Endothelial cell of umbilical vein (primary cell): ENCODE measurements around the gene ZBTB20. TPM values are rescaled to one million over a fixed set of nuclear protein-coding genes. Genes with fewer than 3 reads are reported as not detected.

ENCODE experiments used
- BruUV-seq: library from RNA; stranded (reverse); fragments of 400-500 nt; replicated peaks from 2 replicates; lab custom pipeline; 2021; lab: Mats Ljungman, UMichigan
- CTCF ChIA-PET: fragments of 300-600, 350-600 bp; sonication (Branson Sonifier 250); formaldehyde crosslinking; loops from one replicate; lab custom pipeline; 2021; ENCODE audit warnings: antibody characterized with exemption, inconsistent platforms; lab: Charles Lee
- POLR2A ChIA-PET: fragments of 300-600, 350-600 bp; sonication (Branson Sonifier 250); formaldehyde crosslinking; loops from one replicate; lab custom pipeline; 2021; ENCODE audit warnings: antibody characterized with exemption, inconsistent platforms; lab: Charles Lee
- DNase-seq: peaks from one replicate; pipeline ENCODE4 v3.0.0-alpha.2; 2011; ENCODE audit warnings: low read depth, low spot score
- FAIRE-seq: peaks from 2 replicates; lab custom pipeline; 2011; peaks lifted over from hg19 to GRCh38; lab: Jason Lieb, UNC
- H2AFZ ChIP-seq: 2 replicates; pipeline ENCODE4 v1.6.0; 2012; ENCODE audit warnings: low read depth, low read length, control low read depth, inconsistent platforms
- H3K27ac ChIP-seq: 2 replicates; pipeline ENCODE4 v1.5.1; 2011; ENCODE audit warnings: low read depth, mild to moderate bottlenecking, control low read depth, low read length, moderate library complexity; ENCODE audit not compliant: insufficient read depth
- H3K27me3 ChIP-seq, 2 experiments: 2 replicates each; pipeline versions ENCODE4 v1.6.0 to v1.6.1; 2011; ENCODE audit warnings: low read length in 2 of 2, mixed read lengths in 1 of 2; ENCODE audit not compliant: control insufficient read depth in 2 of 2, insufficient read depth in 2 of 2
- H3K36me3 ChIP-seq, 2 experiments: 2 replicates in 1 of 2; 3 replicates in 1 of 2; pipeline ENCODE4 v1.5.1; 2011; ENCODE audit warnings: low read length in 2 of 2, mild to moderate bottlenecking in 1 of 2, moderate library complexity in 1 of 2; ENCODE audit not compliant: control insufficient read depth in 2 of 2, insufficient read depth in 2 of 2; ENCODE audit errors: extremely low read depth in 1 of 2
- H3K4me1 ChIP-seq: 3 replicates; pipeline ENCODE4 v1.5.1; 2011; ENCODE audit warnings: mild to moderate bottlenecking, low read length; ENCODE audit not compliant: control insufficient read depth, insufficient read depth; ENCODE audit errors: extremely low read depth
- H3K4me2 ChIP-seq: 2 replicates; pipeline ENCODE4 v1.6.1; 2011; ENCODE audit warnings: low read length, control low read depth, mixed read lengths; ENCODE audit not compliant: insufficient read depth
- H3K4me3 ChIP-seq, 3 experiments: fragments of 200-600 bp in 1 of 3; sonication (generic), shearing (Covaris generic) in 1 of 3; replicated peaks in 1 of 3; 2 replicates each; pipeline ENCODE4 v1.5.1; 2011 to 2016; ENCODE audit warnings: control low read depth in 3 of 3, low read length in 3 of 3, mild to moderate bottlenecking in 2 of 3, inconsistent platforms in 1 of 3, low read depth in 1 of 3, moderate library complexity in 1 of 3; ENCODE audit not compliant: insufficient read depth in 1 of 3
- H3K79me2 ChIP-seq: 2 replicates; pipeline ENCODE4 v1.6.0; 2012; ENCODE audit warnings: low read length, inconsistent platforms; ENCODE audit not compliant: control insufficient read depth, insufficient read depth
- H3K9ac ChIP-seq: replicated peaks from 2 replicates; pipeline ENCODE3; 2011; ENCODE audit warnings: low read length, control low read depth; ENCODE audit not compliant: insufficient read depth; ENCODE audit errors: extremely low read depth
- H3K9me1 ChIP-seq: replicated peaks from 3 replicates; pipeline ENCODE4 v1.6.0; 2011; ENCODE audit warnings: mild to moderate bottlenecking, low read length; ENCODE audit not compliant: control insufficient read depth, insufficient read depth; ENCODE audit errors: extremely low read depth
- H3K9me3 ChIP-seq: replicated peaks from 2 replicates; pipeline ENCODE4 v1.5.1; 2012; ENCODE audit warnings: low read length, inconsistent platforms; ENCODE audit not compliant: control insufficient read depth, insufficient read depth
- H4K20me1 ChIP-seq: replicated peaks from 2 replicates; pipeline ENCODE3; 2011; ENCODE audit warnings: mild to moderate bottlenecking, low read length; ENCODE audit not compliant: control insufficient read depth, insufficient read depth; ENCODE audit errors: extremely low read depth
- CTCF ChIP-seq, 2 donors: IDR thresholded peaks; 1 replicate in 1 of 2; 2 replicates in 1 of 2; pipeline ENCODE4 v1.5.1; 2011; ENCODE audit warnings: low read length in 2 of 2, mild to moderate bottlenecking in 2 of 2, moderate library complexity in 2 of 2, control low read depth in 1 of 2, inconsistent platforms in 1 of 2, low read depth in 1 of 2; ENCODE audit not compliant: insufficient read depth in 1 of 2; ENCODE audit errors: extremely low read depth in 1 of 2
- EZH2 ChIP-seq: IDR thresholded peaks from 2 replicates; pipeline ENCODE4 v1.6.1; 2012; ENCODE audit warnings: borderline replicate concordance, low read depth, mild to moderate bottlenecking, moderate library complexity, low read length, inconsistent platforms; ENCODE audit not compliant: severe bottlenecking
- FOS ChIP-seq: IDR thresholded peaks from 2 replicates; pipeline ENCODE4 v1.6.1; 2011; ENCODE audit warnings: mild to moderate bottlenecking, low read length, moderate library complexity, borderline replicate concordance; ENCODE audit not compliant: insufficient read depth
- GATA2 ChIP-seq: IDR thresholded peaks from 2 replicates; pipeline ENCODE4 v1.7.0; 2011; ENCODE audit warnings: low read depth, mild to moderate bottlenecking, moderate library complexity, mixed read lengths, low read length; ENCODE audit not compliant: insufficient read length, insufficient read depth
- JUN ChIP-seq: IDR thresholded peaks from 2 replicates; pipeline ENCODE4 v1.6.1; 2011; ENCODE audit warnings: borderline replicate concordance, low read depth; ENCODE audit not compliant: insufficient read length, insufficient read depth
- MYC ChIP-seq: IDR thresholded peaks from one replicate; pipeline ENCODE4 v1.6.1; 2011; ENCODE audit warnings: mild to moderate bottlenecking, low read depth, low read length
- POLR2A ChIP-seq: IDR thresholded peaks from 2 replicates; pipeline ENCODE4 v1.6.1; 2012; ENCODE audit warnings: low read depth, mild to moderate bottlenecking, control low read depth, low read length
- POLR2AphosphoS5 ChIP-seq: IDR thresholded peaks from 2 replicates; pipeline ENCODE4 v1.6.1; 2012; ENCODE audit warnings: low read depth, mild to moderate bottlenecking, control low read depth, low read length, moderate library complexity; ENCODE audit not compliant: insufficient read depth
- dilution Hi-C: fragments of 300-500 bp; cut with MboI; formaldehyde crosslinking; loops from one replicate; pipeline ENCODE4 v1.15.0; 2019; ENCODE audit warnings: low sequenced_read_pairs; ENCODE audit not compliant: extremely low pct_ligation_motif_present
- intact Hi-C: fragments of 100-400 bp; cut with micrococcal nuclease; formaldehyde crosslinking; loops from one replicate; pipeline ENCODE4 v1.10.0; 2022
- polyA plus RNA-seq, 4 experiments: library from polyadenylated mRNA; depleted of rRNA in 3 of 4; stranded (reverse) in 3 of 4; unstranded in 1 of 4; fragments of >200 nt; gene quantifications; 2 replicates each; pipeline versions ENCODE4 v1.2.1 to v1.2.3, GENCODE V29; 2011 to 2012; ENCODE audit warnings: missing spikeins in 1 of 4
- total RNA-seq: library from RNA; stranded (reverse); gene quantifications from 2 replicates; pipeline ENCODE4 v1.2.3, GENCODE V29; 2021
- TF ChIP-seq, protein P1 (sequence below): IDR thresholded peaks from 2 replicates; pipeline ENCODE4 v1.6.1; 2011; ENCODE audit not compliant: insufficient read depth, insufficient read length

ZBTB20 gene
- total and polyA plus RNA-seq, 2 donors (not counting 3 experiments of a cell fraction or from before 2014, with no cell fraction given): 2.1 to 20.5 TPM

DNA sequence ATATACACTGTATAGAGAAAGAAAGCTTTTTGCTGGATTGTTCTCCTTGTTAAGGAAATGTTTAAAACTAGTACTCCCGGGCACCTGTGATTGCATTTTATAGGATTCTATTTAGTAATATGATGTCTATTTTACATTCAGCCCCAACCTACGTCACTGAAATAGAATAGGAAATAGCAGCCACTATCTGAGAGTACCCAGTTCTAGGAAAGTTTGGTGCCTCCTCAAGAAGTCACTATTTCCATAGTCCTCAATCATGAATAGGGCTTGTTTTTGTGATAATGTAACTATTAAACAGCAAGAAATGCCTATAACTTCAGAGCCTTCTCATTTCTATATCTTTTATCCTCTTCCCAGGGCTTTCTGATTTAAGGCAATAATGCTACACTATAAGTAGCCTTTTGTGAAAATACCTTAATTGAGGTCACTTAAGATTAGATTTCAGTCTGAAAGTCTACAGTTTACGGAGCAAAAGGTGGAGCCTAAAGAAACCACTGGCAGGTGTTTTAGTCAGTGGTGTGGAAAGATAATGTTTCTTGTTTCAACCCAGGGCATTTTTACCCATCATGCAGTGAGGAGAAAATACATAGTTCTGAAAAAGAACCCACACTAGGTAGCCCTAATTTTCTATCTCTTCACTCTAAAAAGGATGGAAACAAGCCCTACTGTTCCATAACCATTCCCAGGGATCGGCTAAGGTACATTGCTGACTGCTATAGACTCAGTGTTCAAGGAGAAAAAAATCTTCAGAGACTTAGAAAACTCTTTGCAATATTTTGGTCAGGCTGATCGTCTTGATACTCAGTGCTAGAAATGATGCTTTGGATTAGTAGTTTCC lies 814.5 kb downstream of the ZBTB20 start:
- dilution Hi-C loops: no loop called here
- no peak for FAIRE-seq

More for the DNA sequence above, 814.5 kb downstream of the ZBTB20 start:
- no TSS peak for BruUV-seq
- ChIA-PET POLR2A (no interaction called here), CTCF (no interaction called here)
- Histone ChIP-seq H3K9me3 (no peaks in the 10 kb centered on the region), H4K20me1 (no peaks in the 10 kb centered on the region), H3K27ac (no peak overlapping the region), H3K4me2 (no peak overlapping the region), H3K27me3 (no peaks in the 10 kb centered on the region), H3K9ac (no peak overlapping the region), H2AFZ (no peak overlapping the region), H3K36me3 (no peaks in the 10 kb centered on the region), H3K9me1 (no peaks in the 10 kb centered on the region), H3K4me1 (no peaks in the 10 kb centered on the region), H3K79me2 (no peaks in the 10 kb centered on the region), H3K4me3 (no peak overlapping the region)
- intact Hi-C loops: no loop called here
- no peak for DNase-seq
- TF ChIP-seq CTCF (IDR thresholded peaks at IDR 0.05; ENCODE audit: extremely low read depth in 1 of 2, insufficient read depth in 1 of 2, low read depth in 1 of 2, low read length in 2 of 2) (no peak), JUN (no peak), FOS (no peak), GATA2 (no peak), POLR2AphosphoS5 (no peak), MYC (no peak), EZH2 (no peak), POLR2A (no peak)
- TF ChIP-seq, protein P1, sequence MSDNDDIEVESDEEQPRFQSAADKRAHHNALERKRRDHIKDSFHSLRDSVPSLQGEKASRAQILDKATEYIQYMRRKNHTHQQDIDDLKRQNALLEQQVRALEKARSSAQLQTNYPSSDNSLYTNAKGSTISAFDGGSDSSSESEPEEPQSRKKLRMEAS: no peak
